Measurements from ENCODE around the gene RTN4RL1.
"Not testable (repeated sequence)": the region's sequence is repeated elsewhere in the genome, so short reads cannot be mapped to it uniquely, and the experiment has no call there.

RTN4RL1 gene

DNA sequence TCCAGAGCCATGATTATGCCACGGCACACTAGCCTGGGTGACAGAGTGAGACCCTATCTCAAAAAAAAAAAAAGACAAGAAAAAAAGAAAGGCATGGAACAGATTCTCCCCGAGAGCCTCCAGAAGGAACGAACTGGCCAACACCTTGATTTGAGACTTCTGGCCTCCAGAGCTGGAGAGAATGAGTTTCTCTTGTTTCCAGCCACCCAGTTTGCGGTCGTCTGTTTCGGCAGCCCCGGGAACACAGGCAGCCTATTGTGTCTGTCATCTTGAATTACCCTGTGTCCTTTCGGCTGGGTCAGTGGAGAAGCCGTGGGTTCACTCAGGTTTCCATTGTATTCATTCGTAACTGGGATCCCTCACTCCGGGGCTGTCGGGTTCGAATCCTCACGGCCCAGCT is 111.4 kb downstream of the RTN4RL1 start:
- FAIRE-seq = no peak

GRCh38 chr17:1912146-1912545 is 113.0 kb downstream of the RTN4RL1 start:
- FAIRE-seq = no peak

GRCh38 chr17:1909985-1910384 is 115.1 kb downstream of the RTN4RL1 start:
- no peak for FAIRE-seq

DNA sequence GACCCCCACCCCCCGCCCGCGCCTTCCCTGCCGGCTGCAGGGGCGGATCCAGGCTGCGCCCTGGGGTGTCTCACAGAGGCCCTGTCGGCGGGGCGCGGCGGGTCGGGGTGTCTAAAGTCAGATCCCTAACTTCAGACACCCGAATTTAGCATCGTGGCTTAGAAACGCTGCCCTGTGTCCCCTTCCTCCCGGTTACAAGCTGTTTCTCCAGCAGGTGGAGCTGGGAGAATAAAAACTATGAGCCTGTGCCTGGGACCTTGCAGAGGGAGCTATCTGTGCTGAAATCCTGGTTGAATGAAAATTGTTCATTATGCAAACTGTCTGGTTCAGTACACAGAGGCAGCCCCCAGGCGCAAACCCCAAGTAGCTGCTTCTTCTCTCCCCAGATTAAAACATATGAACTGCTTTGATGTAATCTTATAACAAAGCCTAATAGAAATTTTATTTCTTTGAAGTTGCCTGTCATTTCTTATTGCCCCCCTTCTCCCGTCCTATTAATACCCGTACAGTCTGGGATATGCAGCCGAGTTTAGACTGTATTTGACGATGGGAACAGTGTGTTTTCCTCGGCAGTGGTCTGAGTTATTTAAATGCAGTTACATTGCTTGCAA is 116.3 kb downstream of the RTN4RL1 start:
- no peak for FAIRE-seq

DNA sequence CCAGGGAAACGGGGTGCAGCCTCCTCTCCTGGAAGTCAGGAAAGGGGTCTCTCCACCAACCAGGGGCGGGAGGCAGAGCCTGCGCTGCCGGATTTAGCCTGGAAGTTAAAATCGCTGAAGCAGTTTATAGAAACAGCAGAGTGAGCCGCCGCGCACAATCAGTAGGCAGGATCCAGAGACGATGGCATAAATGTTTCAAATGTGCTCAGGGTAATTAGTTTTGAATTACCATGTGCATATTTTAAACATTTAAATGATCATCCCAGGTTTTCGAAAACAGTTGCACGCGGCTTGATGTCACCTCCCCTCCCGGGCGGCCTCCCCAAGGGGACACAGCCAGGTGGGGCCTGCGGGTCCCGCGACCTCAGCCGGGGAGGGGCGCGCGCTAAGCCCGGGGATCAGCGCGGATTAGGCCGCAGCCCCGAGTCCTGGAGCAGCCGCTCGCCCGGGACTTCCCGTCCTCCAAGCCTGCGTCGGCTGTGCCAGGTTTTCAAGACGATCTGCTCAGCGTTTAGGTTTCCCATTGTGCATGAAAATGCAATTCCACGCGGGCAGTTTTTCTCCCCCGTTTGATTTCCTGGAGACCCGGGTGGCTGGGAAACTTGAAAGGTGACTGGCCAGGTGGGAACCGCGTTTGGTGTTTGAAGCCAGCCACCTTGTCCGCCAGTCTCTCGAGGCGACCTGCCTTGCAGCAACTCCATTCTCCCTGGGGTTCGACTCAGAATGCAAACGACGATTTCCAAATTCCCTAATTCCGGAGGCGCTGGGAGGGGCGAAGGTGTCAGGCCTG is 117.0 kb downstream of the RTN4RL1 start:
- no peak for FAIRE-seq

DNA sequence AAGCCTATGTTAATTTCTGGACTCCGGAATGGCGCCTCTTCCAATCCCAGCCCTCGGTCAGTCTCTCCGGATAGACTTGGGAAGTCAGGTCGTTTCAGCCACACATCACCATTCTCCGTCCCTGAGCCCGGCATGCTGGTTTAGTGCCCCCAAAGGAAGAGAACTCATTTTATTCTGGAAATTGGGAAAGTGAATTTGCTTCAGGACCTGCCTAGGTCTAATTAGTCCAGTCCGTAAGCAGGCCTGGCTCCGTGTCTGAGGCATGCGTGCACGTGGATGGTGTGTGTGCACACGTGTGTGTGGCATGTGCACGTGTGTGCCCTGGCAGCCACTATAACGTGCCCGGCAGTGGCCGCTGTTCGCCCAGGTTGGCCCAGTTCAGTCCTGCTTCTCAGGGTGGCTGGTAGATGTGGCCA is 117.9 kb downstream of the RTN4RL1 start:
- FAIRE-seq = no peak

GRCh38 chr17:1906662-1907101 is 118.5 kb downstream of the RTN4RL1 start:
- FAIRE-seq = no peak

DNA sequence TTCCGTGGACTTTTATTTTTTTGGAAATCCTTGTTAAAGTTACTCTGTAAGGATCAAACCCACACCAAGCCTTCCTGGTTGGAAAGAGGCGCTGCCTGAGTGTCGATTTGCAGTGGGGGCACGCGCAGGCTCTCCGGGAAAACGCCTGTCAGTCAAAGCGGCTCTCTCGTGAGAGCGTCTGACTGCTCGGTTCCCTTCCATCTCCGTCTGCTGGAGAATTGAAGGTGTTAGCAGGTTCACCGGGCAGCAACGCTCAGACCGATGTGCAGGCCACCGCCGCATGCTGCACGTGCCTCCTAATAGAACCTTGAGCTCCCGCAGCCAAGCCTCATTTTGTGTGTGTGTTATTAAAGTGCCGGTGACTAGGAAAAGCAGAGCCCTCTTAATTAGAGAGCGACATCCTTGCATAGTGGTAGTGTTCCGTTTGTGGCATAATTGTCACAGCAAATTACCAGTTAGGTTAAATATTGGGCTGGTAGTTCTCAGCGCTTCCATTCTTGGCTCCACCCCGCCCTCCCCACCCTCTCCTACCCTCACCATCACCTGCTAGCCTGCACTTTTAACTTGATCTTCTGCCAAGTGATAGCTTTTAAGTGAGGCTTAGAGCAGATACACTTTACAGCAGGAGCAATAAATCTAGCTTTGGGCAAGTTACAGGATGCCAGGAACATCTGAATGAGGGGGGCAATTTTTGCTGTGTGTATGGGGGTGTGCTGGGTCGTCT is 119.8 kb downstream of the RTN4RL1 start:
- no peak for FAIRE-seq

DNA sequence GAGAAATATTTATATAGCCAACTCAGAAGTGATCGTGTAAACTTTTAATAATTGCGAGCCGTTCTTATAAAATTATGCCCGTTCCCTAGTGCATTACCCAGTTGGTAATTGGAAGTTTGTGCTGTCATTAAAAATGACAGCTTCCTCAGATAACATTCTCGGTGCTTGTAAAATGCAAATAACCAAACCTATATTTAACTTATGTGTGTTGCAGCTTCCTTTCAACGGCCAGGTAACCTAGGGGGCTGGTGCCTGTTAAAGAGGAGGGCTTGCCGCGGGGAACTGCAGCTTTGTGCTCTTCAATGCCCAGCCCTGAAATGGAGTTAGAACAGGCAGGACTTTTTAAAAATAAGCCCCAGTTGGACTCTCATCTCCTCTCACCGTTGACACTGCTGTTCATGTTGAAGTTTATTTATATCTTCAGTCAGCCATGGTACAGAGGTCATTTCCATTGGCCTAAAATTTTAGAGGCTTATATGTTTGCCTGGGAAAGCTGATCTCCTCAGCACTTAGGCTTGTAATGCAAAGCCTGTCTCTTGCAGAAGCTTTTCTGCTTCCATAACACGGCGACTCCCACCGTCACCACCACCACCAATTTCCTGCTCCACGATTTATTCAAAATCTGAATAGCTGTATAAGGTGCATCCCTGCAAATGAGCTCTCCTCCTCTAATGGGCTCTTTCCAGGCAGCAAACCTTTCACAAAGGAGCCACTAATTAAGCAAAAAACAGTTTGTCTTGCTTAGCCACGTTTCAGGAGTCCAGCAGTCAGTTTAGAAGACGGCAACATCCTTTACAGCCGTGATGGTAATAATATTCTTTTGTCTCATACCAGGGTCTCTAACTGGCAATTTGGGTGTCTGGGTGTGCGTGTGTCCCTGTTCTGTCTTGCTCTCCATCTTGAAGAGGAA is 120.6 kb downstream of the RTN4RL1 start:
- no peak for FAIRE-seq

- FAIRE-seq = no peak
Observed at GRCh38 chr17:1899403-1900000, 125.6 kb downstream of the RTN4RL1 start.

DNA sequence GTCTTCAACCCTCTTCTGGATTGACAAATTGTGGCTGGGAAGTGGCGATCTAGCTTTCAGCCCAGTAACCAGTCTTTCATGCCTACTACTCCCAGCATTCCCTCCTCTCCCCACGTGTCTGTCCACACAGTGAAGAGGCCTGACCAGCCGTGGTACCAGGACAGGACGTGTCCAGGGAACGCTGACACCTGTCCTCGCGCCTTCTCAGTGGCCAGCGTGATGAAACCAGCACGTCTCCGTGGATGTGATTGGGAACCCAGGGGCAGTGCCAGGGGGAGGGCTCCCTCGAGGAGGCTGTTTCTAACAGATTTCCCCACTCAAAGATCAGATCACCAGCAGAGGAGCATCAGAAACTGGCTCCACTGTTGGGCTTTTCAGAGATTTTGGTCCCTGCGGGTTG is 126.3 kb downstream of the RTN4RL1 start:
- FAIRE-seq = no peak

- FAIRE-seq = no peak
Observed at GRCh38 chr17:1898332-1898731, 126.8 kb downstream of the RTN4RL1 start.

- FAIRE-seq = no peak
Observed at GRCh38 chr17:1897105-1897656, 128.0 kb downstream of the RTN4RL1 start.

GRCh38 chr17:1896243-1897104 is 128.7 kb downstream of the RTN4RL1 start:
- FAIRE-seq = no peak

DNA sequence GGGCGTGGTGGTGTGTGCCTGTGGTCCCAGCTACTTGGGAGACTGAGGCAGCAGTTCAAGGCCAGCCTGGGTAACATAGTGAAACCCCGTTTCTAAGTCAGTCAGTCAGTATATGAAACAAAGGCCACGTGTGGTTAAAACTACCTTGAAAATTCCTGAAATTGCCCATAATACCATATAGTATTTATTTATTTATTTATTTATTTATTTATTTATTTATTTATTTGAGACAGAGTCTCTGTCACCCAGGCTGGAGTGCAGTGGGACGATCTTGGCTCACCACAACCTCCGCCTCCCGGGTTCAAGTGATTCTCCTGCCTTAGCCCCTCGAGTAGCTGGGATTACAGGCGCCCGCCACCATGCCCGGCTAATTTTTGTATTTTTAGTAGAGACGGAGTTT is 129.7 kb downstream of the RTN4RL1 start:
- FAIRE-seq = not testable (repeated sequence)

- no peak for FAIRE-seq
Observed at GRCh38 chr17:1894753-1895339, 130.3 kb downstream of the RTN4RL1 start.

DNA sequence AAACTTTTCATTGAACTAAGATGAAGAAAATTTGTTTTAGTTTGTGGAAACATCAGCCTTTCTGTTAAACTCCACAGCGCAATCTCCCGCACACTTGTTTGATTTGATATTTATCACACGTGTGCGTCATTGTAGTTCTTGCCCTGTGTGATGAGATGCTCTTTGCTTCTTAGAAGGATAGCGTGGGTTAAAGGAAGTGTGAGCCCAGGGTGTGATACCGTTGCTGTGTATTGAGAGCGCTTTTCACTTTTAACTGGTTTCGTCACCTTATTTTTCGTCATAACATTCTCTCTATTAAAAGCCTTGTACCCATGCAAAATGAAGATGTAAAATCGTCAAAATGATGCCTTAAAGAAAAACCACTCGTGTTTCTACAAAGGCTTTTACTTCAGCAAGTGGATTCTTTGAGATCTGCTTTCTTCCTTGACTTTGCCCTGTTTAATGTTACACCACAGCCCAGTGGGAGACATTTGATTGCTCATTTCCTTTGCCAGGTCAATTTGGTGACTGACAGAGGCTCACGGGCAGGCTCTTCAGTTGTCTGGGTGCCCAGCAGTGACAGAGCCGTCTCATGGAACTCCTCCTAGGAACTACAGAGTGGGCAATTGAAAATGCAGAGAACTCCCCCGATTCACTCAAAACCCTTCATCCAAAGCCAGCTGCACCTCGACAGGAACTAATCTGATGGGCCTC is 134.2 kb downstream of the RTN4RL1 start:
- FAIRE-seq = no peak

DNA sequence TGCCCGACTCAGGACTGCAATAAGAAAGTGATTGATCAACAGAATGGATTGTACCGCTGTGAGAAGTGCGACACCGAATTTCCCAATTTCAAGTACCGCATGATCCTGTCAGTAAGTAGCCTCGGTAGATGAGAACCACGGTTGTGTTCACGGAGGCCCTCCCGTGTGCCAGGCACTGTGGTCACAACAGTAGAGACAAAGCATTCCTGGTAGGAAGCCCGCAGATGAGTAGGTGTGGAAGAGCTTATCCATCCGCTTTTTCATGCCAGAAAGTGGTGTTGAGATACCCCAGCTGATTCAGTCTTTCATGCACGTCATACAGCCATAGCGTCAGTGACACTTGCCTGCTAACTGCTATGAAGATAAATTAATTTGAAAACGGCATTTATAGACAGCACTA is 136.4 kb downstream of the RTN4RL1 start:
- FAIRE-seq = no peak
